ENCODE results near the gene THSD4. TPM values are rescaled to one million over a fixed set of nuclear protein-coding genes. Genes with fewer than 3 reads are reported as not detected.

THSD4 gene
- total RNA-seq, 1 experiment from 2014 or later: 0.29 TPM

DNA sequence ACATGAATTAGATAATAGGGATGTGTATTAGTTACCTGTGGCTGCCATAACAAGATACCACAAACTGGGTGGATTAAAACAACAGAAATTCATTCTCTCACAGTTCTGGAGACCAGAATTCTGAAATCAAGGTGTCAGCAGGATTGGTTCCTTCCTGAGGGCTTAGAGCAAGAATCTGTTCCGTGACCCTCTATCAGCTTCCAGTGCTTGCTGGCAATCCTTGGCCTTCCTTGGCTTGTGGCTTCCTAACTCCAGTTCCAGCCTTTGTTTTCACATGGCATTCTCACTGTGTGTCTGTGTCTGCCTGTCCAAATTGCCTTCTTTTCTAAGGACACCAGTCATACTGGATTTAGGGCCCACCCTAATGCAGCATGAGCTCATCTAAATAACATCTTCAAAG is 600.6 kb downstream of the THSD4 start:
- TF ChIP-seq, protein P1, sequence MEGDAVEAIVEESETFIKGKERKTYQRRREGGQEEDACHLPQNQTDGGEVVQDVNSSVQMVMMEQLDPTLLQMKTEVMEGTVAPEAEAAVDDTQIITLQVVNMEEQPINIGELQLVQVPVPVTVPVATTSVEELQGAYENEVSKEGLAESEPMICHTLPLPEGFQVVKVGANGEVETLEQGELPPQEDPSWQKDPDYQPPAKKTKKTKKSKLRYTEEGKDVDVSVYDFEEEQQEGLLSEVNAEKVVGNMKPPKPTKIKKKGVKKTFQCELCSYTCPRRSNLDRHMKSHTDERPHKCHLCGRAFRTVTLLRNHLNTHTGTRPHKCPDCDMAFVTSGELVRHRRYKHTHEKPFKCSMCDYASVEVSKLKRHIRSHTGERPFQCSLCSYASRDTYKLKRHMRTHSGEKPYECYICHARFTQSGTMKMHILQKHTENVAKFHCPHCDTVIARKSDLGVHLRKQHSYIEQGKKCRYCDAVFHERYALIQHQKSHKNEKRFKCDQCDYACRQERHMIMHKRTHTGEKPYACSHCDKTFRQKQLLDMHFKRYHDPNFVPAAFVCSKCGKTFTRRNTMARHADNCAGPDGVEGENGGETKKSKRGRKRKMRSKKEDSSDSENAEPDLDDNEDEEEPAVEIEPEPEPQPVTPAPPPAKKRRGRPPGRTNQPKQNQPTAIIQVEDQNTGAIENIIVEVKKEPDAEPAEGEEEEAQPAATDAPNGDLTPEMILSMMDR (IDR thresholded peaks at IDR 0.05; ENCODE audit: insufficient read depth in 1 of 2, low read depth in 1 of 2, low read length in 1 of 2, severe bottlenecking in 1 of 2, unreplicated experiment in 1 of 2): no peak
- no peaks in the 10 kb centered on the region for H3K4me1 Mint-ChIP-seq (ENCODE audit: low read depth, unreplicated experiment)
- Histone ChIP-seq H3K4me1 (no peaks in the 10 kb centered on the region), H3K4me3 (ENCODE audit: low read depth, low read length) (no peak overlapping the region), H3K27me3 (replicated peaks; ENCODE audit: control insufficient read depth, insufficient read depth, low read length) (no peaks in the 10 kb centered on the region), H3K36me3 (ENCODE audit: control insufficient read depth, insufficient read depth, low read length) (no peaks in the 10 kb centered on the region), H3K9me3 (no peaks in the 10 kb centered on the region; the same call in 1 of the 2 replicates)
- H3K9me3 Mint-ChIP-seq (ENCODE audit: unreplicated experiment): no peaks in the 10 kb centered on the region
- H3K36me3 Mint-ChIP-seq (ENCODE audit: insufficient read depth, unreplicated experiment): no peaks in the 10 kb centered on the region
- H3K27me3 Mint-ChIP-seq (ENCODE audit: insufficient read depth, unreplicated experiment): no peaks in the 10 kb centered on the region
- ChIA-PET POLR2A (no interaction called here), CTCF (no interaction called here)
- BruUV-seq (replicated peaks): no TSS peak
- no peak overlapping the region for H3K4me3 Mint-ChIP-seq (ENCODE audit: unreplicated experiment)
- intact Hi-C loops (cut with micrococcal nuclease; ENCODE audit: unreplicated experiment): no loop called here
- no peak for DNase-seq
- no peak overlapping the region for H3K27ac Mint-ChIP-seq (ENCODE audit: unreplicated experiment)

DNA sequence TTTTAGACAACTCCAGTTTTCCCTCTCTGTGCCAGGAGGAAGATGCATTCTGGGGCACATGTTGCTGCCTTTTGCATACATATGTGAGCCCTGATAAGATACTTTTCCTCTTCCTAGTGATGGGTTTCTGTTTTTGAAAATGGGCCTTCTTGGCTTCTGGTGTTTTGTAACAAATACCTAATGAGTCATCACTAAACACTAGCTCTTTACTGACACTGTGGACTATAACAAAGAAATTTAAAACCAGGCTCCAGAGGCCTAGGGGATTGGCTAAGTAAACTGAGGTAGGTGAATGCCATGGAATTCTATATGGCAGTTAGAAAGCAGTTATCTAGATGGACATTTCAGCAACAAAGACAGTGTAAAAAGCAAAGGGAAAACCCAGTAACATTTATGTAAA is 601.7 kb downstream of the THSD4 start:
- ChIA-PET CTCF (no interaction called here), POLR2A (no interaction called here)
- no TSS peak for BruUV-seq (replicated peaks)
- Mint-ChIP-seq H3K4me3 (ENCODE audit: unreplicated experiment) (no peak overlapping the region), H3K9me3 (ENCODE audit: unreplicated experiment) (no peaks in the 10 kb centered on the region), H3K36me3 (ENCODE audit: insufficient read depth, unreplicated experiment) (no peaks in the 10 kb centered on the region), H3K27me3 (ENCODE audit: insufficient read depth, unreplicated experiment) (no peaks in the 10 kb centered on the region), H3K4me1 (ENCODE audit: low read depth, unreplicated experiment) (no peaks in the 10 kb centered on the region), H3K27ac (ENCODE audit: unreplicated experiment) (no peak overlapping the region)
- H3K36me3 ChIP-seq (ENCODE audit: control insufficient read depth, insufficient read depth, low read length): no peaks in the 10 kb centered on the region
- no peaks in the 10 kb centered on the region for H3K27me3 ChIP-seq (replicated peaks; ENCODE audit: control insufficient read depth, insufficient read depth, low read length)
- no peaks in the 10 kb centered on the region for H3K9me3 ChIP-seq
- TF ChIP-seq, protein P1 (IDR thresholded peaks at IDR 0.05; ENCODE audit: insufficient read depth in 1 of 2, low read depth in 1 of 2, low read length in 1 of 2, severe bottlenecking in 1 of 2, unreplicated experiment in 1 of 2): no peak
- intact Hi-C loops (cut with micrococcal nuclease; ENCODE audit: unreplicated experiment): no loop called here
- DNase-seq: no peak
- no peaks in the 10 kb centered on the region for H3K4me1 ChIP-seq
- H3K4me3 ChIP-seq (ENCODE audit: low read depth, low read length): no peak overlapping the region

DNA sequence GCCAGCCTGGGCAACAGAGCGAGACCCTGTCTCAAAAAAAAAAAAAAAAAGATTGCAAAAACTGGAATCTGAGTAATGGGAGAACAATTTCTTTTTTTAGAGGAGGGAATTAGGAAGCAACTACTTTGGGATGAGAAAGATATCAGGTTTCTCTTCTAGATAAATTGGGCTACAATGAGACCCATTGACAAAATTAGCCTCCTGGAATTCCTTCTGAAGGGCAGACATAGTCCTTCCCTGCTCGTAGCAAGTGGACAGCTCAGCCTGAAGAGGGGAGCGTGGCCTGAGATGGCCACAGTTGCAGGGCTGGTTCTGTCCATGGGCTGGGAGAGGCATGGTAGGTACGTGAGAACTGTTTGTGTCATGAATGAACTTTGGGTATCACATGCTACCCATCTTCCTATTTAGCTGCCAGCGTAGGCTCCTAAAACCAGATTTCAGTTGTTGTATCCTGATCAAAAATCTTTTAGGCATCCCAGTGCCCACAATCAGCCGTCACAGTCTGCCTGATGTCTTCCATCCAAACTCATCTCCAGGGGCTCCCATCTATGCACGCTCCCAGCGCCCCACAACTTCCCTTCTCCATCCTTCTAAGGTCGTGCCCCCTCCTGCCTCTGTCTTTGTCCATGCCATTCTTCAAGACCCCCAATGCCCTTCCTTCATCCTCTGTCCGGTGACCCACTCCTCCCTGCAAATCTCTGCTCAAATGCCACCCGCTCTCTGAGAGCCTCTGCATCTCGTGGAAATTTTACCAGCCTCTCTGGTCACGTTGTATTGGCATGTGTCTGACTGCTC is 603.0 kb downstream of the THSD4 start:
- ChIA-PET CTCF (interaction anchor here (0.7 kb wide), 1 partner anchor 960 kb away, joined by 3 read pairs; no protein-coding TSS in a partner anchor), POLR2A (no interaction called here)
- Histone ChIP-seq H3K4me1 (no peaks in the 10 kb centered on the region), H3K27me3 (replicated peaks; ENCODE audit: control insufficient read depth, insufficient read depth, low read length) (no peaks in the 10 kb centered on the region), H3K36me3 (ENCODE audit: control insufficient read depth, insufficient read depth, low read length) (no peaks in the 10 kb centered on the region), H3K9me3 (no peaks in the 10 kb centered on the region), H3K4me3 (ENCODE audit: low read depth, low read length) (no peak overlapping the region)
- Mint-ChIP-seq H3K36me3 (ENCODE audit: insufficient read depth, unreplicated experiment) (no peaks in the 10 kb centered on the region), H3K4me3 (ENCODE audit: unreplicated experiment) (no peak overlapping the region), H3K27me3 (ENCODE audit: insufficient read depth, unreplicated experiment) (no peaks in the 10 kb centered on the region), H3K9me3 (ENCODE audit: unreplicated experiment) (no peaks in the 10 kb centered on the region), H3K27ac (ENCODE audit: unreplicated experiment) (no peak overlapping the region), H3K4me1 (ENCODE audit: low read depth, unreplicated experiment) (peaks cover 2% of the 10 kb centered on the region)
- intact Hi-C loops (cut with micrococcal nuclease; ENCODE audit: unreplicated experiment): no loop called here
- no TSS peak for BruUV-seq (replicated peaks)
- DNase-seq: no peak
- TF ChIP-seq, protein P1 (IDR thresholded peaks at IDR 0.05; ENCODE audit: insufficient read depth in 1 of 2, low read depth in 1 of 2, low read length in 1 of 2, severe bottlenecking in 1 of 2, unreplicated experiment in 1 of 2): no peak
